ENCODE results near the gene NBPF3. TPM values are rescaled to one million over a fixed set of nuclear protein-coding genes. Genes with fewer than 3 reads are reported as not detected.
A peak's percentile ranks its signal among the peaks of the same experiment; 100 is the strongest.

The NBPF3 gene
- total and polyA plus RNA-seq, 12 donors, result 0.58 to 4.6 (median 3.0) TPM

DNA sequence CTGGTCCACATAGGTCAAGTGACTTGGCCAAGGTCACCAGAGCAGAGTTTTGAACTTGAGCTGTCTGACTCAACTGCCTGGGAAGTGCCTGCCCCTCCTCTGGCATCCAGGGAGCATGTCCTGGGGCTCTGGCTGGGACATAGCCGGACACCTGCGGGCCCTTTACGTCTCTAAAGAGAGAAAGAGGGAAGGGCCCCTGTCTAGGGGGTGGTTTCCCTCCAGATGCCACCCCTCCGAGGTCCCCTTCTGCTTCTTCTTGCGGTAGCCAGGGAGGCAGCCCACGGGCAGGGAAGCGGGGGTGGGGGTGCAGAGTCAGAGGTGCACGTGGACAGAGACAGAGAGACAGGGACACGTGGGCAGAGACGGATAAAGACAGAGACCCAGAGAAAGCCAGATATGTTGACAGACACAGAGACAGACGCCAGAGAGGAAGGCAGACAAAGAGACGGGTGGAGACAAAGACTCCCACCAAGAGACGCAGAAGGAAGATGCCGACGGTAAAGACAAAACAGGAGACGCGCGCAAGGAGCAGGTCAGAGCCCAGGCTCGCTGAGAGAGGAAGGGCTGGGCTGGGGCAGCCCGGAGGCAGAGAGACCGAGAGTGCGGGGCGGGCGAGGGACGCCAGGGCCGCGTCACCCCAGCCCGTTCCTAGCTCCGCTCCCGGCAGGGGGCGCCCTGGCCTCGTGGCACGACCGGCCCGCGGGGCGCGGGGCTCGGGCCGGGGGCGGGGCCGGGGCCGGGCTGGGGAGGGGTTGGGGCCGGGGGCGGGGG is 68.8 kb downstream of the NBPF3 start:
- DNase-seq (peak; percentile 68 to 77), ATAC-seq (peak; percentile 78 to 89 (median 85))
- Histone ChIP-seq H3K9me3 (no peaks in the 10 kb centered on the region), H3K4me3 (peak overlapping the region in 9 of 10 donors; percentile 29 to 60 (median 52)), H3K36me3 (no peaks in the 10 kb centered on the region), H3K27me3 (peaks cover 0 to 49% (median 20%) of the 10 kb centered on the region in 7 donors), H3K4me1 (peaks cover 10 to 43% (median 23%) of the 10 kb centered on the region in 9 donors), H3K27ac (peak overlapping the region in 3 of 10 donors; percentile 17 to 70 (median 47))
- intact Hi-C loops (cut with DNase I), result loop anchor here in 8 of 10 donors (1.0 to 10.0 kb wide), 8 partner anchors 64 to 150 kb away; no protein-coding TSS in a partner anchor
- peak; percentile 47 to 73 (median 64) for TF ChIP-seq CTCF (IDR thresholded peaks at IDR 0.05)
- 7 to 12% methylated on average over 29 to 45 of the region's 45 CpGs for WGBS, 2 donors

- 7% methylated on average over 66 to 67 of the region's 67 CpGs for WGBS, 2 donors
- Histone ChIP-seq H3K9me3 (no peaks in the 10 kb centered on the region), H3K4me1 (peaks cover 10 to 43% (median 23%) of the 10 kb centered on the region in 9 donors), H3K27ac (peak within 1 kb of the TSS in 7 of 10 donors; percentile 14 to 70 (median 57)), H3K27me3 (peaks cover 0 to 49% (median 20%) of the 10 kb centered on the region in 7 donors), H3K36me3 (no peaks in the 10 kb centered on the region), H3K4me3 (peak within 1 kb of the TSS in 9 of 10 donors; percentile 29 to 60 (median 52))
- intact Hi-C loops (cut with DNase I), result loop anchor here (1.0 to 10.0 kb wide), 11 partner anchors 63 to 149 kb away; no protein-coding TSS in a partner anchor
- ATAC-seq, result peak in 4 of 8 donors; percentile 4 to 20 (median 12)
- DNase-seq, result peak in 1 of 2 donors; percentile 25
- TF ChIP-seq CTCF (IDR thresholded peaks at IDR 0.05), result peak in 2 of 9 donors; percentile 2 to 36
Measured at GRCh38 chr1:21509351-21510112, 69.6 kb downstream of the NBPF3 start, which contains the start of gene ALPL. TSS of gene ALPL (plus strand) at chr1:21509423. CDS start at chr1:21554082, 44,659 bp downstream.

DNA sequence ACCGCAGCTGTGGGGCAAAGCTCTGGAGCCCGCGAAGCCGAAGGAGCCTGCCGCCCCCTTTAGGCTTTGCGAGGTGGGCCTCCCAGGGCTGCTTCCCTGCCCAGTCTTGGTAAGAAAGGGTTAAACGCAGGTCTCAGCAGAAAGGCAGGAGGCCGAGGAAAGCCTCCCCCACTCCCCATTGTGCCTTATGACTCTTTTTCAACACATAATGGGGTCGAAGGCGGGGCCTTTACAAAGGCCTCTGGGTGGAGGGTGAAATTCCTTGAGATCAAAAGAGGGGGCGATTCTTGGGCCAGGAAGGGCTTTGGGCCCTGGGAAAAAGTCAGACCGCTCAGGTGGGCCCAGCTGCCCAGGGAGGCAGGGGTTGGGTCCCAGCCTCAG is 70.2 kb downstream of the NBPF3 start:
- WGBS, 2 donors, result 58 to 62% methylated on average over 12 of the region's 12 CpGs
- ATAC-seq (peak in 1 of 8 donors; percentile 9), DNase-seq (no peak)
- intact Hi-C loops (cut with DNase I), result loop anchor here in 6 of 10 donors (5.0 to 10.0 kb wide), 5 partner anchors 62 to 147 kb away; no protein-coding TSS in a partner anchor
- Histone ChIP-seq H3K4me1 (peaks cover 10 to 43% (median 23%) of the 10 kb centered on the region in 9 donors), H3K36me3 (no peaks in the 10 kb centered on the region), H3K9me3 (no peaks in the 10 kb centered on the region), H3K27ac (peak overlapping the region in 6 of 10 donors; percentile 14 to 70 (median 58)), H3K27me3 (peaks cover 0 to 49% (median 20%) of the 10 kb centered on the region in 7 donors), H3K4me3 (peak overlapping the region in 9 of 10 donors; percentile 29 to 60 (median 52))
- TF ChIP-seq CTCF (IDR thresholded peaks at IDR 0.05), result no peak

Data from heart right ventricle (tissue), 16 donors.